ENCODE results near the gene HNRNPUL2. TPM values are rescaled to one million over a fixed set of nuclear protein-coding genes. Genes with fewer than 3 reads are reported as not detected.

Gene HNRNPUL2
- total and polyA plus RNA-seq, 10 of the 15 experiments (the other 5 are each of a cell fraction or from before 2014, with no cell fraction given): 1.6 to 72.2 (median 14.9) TPM

DNA sequence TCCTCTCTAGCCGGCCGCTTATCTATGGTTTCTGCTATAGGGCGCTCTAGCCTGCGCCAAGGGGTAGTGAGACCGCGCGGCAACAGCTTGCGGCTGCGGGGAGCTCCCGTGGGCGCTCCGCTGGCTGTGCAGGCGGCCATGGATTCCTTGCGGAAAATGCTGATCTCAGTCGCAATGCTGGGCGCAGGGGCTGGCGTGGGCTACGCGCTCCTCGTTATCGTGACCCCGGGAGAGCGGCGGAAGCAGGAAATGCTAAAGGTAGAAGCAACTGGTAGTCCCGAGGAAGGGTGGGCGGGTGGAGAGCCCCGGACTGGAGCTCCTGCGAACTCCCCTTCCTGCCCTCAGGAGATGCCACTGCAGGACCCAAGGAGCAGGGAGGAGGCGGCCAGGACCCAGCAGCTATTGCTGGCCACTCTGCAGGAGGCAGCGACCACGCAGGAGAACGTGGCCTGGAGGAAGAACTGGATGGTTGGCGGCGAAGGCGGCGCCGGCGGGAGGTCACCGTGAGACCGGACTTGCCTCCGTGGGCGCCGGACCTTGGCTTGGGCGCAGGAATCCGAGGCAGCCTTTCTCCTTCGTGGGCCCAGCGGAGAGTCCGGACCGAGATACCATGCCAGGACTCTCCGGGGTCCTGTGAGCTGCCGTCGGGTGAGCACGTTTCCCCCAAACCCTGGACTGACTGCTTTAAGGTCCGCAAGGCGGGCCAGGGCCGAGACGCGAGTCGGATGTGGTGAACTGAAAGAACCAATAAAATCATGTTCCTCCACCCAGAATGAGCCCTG lies 55.5 kb downstream of the HNRNPUL2 start, which contains the start of the genes LBHD1 and UQCC3 (continued):
- TF ChIP-seq, protein P1, sequence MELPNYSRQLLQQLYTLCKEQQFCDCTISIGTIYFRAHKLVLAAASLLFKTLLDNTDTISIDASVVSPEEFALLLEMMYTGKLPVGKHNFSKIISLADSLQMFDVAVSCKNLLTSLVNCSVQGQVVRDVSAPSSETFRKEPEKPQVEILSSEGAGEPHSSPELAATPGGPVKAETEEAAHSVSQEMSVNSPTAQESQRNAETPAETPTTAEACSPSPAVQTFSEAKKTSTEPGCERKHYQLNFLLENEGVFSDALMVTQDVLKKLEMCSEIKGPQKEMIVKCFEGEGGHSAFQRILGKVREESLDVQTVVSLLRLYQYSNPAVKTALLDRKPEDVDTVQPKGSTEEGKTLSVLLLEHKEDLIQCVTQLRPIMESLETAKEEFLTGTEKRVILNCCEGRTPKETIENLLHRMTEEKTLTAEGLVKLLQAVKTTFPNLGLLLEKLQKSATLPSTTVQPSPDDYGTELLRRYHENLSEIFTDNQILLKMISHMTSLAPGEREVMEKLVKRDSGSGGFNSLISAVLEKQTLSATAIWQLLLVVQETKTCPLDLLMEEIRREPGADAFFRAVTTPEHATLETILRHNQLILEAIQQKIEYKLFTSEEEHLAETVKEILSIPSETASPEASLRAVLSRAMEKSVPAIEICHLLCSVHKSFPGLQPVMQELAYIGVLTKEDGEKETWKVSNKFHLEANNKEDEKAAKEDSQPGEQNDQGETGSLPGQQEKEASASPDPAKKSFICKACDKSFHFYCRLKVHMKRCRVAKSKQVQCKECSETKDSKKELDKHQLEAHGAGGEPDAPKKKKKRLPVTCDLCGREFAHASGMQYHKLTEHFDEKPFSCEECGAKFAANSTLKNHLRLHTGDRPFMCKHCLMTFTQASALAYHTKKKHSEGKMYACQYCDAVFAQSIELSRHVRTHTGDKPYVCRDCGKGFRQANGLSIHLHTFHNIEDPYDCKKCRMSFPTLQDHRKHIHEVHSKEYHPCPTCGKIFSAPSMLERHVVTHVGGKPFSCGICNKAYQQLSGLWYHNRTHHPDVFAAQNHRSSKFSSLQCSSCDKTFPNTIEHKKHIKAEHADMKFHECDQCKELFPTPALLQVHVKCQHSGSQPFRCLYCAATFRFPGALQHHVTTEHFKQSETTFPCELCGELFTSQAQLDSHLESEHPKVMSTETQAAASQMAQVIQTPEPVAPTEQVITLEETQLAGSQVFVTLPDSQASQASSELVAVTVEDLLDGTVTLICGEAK (IDR thresholded peaks at IDR 0.05; ENCODE audit: borderline replicate concordance): peak; percentile 86; the same call in 1 of the 2 replicates
- peak; percentile 75 for TF ChIP-seq EED (IDR thresholded peaks at IDR 0.05; ENCODE audit: low read depth)
- TF ChIP-seq STAT3 (IDR thresholded peaks at IDR 0.05; ENCODE audit: low read depth, low read length): no peak
- TF ChIP-seq, protein P2, sequence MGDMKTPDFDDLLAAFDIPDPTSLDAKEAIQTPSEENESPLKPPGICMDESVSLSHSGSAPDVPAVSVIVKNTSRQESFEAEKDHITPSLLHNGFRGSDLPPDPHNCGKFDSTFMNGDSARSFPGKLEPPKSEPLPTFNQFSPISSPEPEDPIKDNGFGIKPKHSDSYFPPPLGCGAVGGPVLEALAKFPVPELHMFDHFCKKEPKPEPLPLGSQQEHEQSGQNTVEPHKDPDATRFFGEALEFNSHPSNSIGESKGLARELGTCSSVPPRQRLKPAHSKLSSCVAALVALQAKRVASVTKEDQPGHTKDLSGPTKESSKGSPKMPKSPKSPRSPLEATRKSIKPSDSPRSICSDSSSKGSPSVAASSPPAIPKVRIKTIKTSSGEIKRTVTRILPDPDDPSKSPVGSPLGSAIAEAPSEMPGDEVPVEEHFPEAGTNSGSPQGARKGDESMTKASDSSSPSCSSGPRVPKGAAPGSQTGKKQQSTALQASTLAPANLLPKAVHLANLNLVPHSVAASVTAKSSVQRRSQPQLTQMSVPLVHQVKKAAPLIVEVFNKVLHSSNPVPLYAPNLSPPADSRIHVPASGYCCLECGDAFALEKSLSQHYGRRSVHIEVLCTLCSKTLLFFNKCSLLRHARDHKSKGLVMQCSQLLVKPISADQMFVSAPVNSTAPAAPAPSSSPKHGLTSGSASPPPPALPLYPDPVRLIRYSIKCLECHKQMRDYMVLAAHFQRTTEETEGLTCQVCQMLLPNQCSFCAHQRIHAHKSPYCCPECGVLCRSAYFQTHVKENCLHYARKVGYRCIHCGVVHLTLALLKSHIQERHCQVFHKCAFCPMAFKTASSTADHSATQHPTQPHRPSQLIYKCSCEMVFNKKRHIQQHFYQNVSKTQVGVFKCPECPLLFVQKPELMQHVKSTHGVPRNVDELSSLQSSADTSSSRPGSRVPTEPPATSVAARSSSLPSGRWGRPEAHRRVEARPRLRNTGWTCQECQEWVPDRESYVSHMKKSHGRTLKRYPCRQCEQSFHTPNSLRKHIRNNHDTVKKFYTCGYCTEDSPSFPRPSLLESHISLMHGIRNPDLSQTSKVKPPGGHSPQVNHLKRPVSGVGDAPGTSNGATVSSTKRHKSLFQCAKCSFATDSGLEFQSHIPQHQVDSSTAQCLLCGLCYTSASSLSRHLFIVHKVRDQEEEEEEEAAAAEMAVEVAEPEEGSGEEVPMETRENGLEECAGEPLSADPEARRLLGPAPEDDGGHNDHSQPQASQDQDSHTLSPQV (IDR thresholded peaks at IDR 0.05): no peak
- TF ChIP-seq, protein P3, sequence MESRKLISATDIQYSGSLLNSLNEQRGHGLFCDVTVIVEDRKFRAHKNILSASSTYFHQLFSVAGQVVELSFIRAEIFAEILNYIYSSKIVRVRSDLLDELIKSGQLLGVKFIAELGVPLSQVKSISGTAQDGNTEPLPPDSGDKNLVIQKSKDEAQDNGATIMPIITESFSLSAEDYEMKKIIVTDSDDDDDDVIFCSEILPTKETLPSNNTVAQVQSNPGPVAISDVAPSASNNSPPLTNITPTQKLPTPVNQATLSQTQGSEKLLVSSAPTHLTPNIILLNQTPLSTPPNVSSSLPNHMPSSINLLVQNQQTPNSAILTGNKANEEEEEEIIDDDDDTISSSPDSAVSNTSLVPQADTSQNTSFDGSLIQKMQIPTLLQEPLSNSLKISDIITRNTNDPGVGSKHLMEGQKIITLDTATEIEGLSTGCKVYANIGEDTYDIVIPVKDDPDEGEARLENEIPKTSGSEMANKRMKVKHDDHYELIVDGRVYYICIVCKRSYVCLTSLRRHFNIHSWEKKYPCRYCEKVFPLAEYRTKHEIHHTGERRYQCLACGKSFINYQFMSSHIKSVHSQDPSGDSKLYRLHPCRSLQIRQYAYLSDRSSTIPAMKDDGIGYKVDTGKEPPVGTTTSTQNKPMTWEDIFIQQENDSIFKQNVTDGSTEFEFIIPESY (IDR thresholded peaks at IDR 0.05): no peak
- TF ChIP-seq TCF12 (IDR thresholded peaks at IDR 0.05; ENCODE audit: low read depth, low read length): peak; percentile 72; the same call in 1 of the 2 replicates
- no peak for TF ChIP-seq KDM1A (IDR thresholded peaks at IDR 0.05; ENCODE audit: borderline replicate concordance)
- TF ChIP-seq BMI1 (IDR thresholded peaks at IDR 0.05; ENCODE audit: borderline replicate concordance): no peak
- no peak for TF ChIP-seq CBX5 (IDR thresholded peaks at IDR 0.05; ENCODE audit: low read depth)
- TF ChIP-seq ASH2L (IDR thresholded peaks at IDR 0.05; ENCODE audit: borderline replicate concordance, low read depth): 0 out of 2 replicates have a peak, but pooled peaks have one; percentile 76
- TF ChIP-seq, protein P4, sequence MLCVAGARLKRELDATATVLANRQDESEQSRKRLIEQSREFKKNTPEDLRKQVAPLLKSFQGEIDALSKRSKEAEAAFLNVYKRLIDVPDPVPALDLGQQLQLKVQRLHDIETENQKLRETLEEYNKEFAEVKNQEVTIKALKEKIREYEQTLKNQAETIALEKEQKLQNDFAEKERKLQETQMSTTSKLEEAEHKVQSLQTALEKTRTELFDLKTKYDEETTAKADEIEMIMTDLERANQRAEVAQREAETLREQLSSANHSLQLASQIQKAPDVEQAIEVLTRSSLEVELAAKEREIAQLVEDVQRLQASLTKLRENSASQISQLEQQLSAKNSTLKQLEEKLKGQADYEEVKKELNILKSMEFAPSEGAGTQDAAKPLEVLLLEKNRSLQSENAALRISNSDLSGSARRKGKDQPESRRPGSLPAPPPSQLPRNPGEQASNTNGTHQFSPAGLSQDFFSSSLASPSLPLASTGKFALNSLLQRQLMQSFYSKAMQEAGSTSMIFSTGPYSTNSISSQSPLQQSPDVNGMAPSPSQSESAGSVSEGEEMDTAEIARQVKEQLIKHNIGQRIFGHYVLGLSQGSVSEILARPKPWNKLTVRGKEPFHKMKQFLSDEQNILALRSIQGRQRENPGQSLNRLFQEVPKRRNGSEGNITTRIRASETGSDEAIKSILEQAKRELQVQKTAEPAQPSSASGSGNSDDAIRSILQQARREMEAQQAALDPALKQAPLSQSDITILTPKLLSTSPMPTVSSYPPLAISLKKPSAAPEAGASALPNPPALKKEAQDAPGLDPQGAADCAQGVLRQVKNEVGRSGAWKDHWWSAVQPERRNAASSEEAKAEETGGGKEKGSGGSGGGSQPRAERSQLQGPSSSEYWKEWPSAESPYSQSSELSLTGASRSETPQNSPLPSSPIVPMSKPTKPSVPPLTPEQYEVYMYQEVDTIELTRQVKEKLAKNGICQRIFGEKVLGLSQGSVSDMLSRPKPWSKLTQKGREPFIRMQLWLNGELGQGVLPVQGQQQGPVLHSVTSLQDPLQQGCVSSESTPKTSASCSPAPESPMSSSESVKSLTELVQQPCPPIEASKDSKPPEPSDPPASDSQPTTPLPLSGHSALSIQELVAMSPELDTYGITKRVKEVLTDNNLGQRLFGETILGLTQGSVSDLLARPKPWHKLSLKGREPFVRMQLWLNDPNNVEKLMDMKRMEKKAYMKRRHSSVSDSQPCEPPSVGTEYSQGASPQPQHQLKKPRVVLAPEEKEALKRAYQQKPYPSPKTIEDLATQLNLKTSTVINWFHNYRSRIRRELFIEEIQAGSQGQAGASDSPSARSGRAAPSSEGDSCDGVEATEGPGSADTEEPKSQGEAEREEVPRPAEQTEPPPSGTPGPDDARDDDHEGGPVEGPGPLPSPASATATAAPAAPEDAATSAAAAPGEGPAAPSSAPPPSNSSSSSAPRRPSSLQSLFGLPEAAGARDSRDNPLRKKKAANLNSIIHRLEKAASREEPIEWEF (IDR thresholded peaks at IDR 0.05; ENCODE audit: insufficient replicate concordance, low read depth, low read length): no peak
- TF ChIP-seq MTA3 (IDR thresholded peaks at IDR 0.05; ENCODE audit: borderline replicate concordance, low read length): no peak; the same call in 1 of the 2 replicates
- TF ChIP-seq KLF5 (IDR thresholded peaks at IDR 0.05; ENCODE audit: partially characterized antibody): peak; percentile 18

All from GM12878 (cell line).